ENCODE measurements around the gene POLR3C.
"Not testable (repeated sequence)": the region's sequence is repeated elsewhere in the genome, so short reads cannot be mapped to it uniquely, and the experiment has no call there.

The POLR3C gene

GRCh38 chr1:145822779-145823331 is 1.1 kb upstream of the POLR3C start:
- not testable (repeated sequence) for DNase-seq

GRCh38 chr1:145824499-145824842 is 471 bp downstream of the POLR3C start:
- DNase-seq: no peak

- no peak for DNase-seq
These were observed 2.0 kb downstream of the POLR3C start for GRCh38 chr1:145826030-145826429.

GRCh38 chr1:145827966-145828365 is 4.0 kb downstream of the POLR3C start:
- DNase-seq: no peak

- no peak for DNase-seq
These were observed 4.5 kb downstream of the POLR3C start for GRCh38 chr1:145828367-145829026.

- not testable (repeated sequence) for DNase-seq
These were observed 6.8 kb downstream of the POLR3C start for GRCh38 chr1:145830810-145831209.

- DNase-seq: no peak
These were observed 13.7 kb downstream of the POLR3C start for GRCh38 chr1:145837656-145838055.

GRCh38 chr1:145843031-145843430 is 19.0 kb downstream of the POLR3C start:
- DNase-seq: no peak

- DNase-seq: no peak
These were observed 21.1 kb downstream of the POLR3C start for GRCh38 chr1:145845144-145845513.

- peak; percentile 21 to 48 for DNase-seq
These were observed 21.6 kb downstream of the POLR3C start, which contains the start of gene NUDT17 for GRCh38 chr1:145845514-145846161. Gene NUDT17 (plus strand): TSS chr1:145845630. CDS start chr1:145845641, 11 bp downstream.

GRCh38 chr1:145846201-145846612 is 22.2 kb downstream of the POLR3C start:
- DNase-seq: peak in 1 of 2 experiments; percentile 4

- no peak for DNase-seq
These were observed 23.8 kb downstream of the POLR3C start for GRCh38 chr1:145847827-145848226.

GRCh38 chr1:145849356-145850160 is 25.6 kb downstream of the POLR3C start:
- DNase-seq: peak in 1 of 2 experiments; percentile 20

GRCh38 chr1:145855426-145855948 is 31.5 kb downstream of the POLR3C start:
- DNase-seq: no peak

- no peak for DNase-seq
These were observed 33.2 kb downstream of the POLR3C start for GRCh38 chr1:145857170-145857569.

- DNase-seq: peak in 1 of 2 experiments; percentile 19
These were observed 34.4 kb downstream of the POLR3C start for GRCh38 chr1:145858238-145858900.

- peak; percentile 69 to 85 for DNase-seq
These were observed 35.0 kb downstream of the POLR3C start, which contains the start of gene PIAS3 for GRCh38 chr1:145858901-145859490. Gene PIAS3 (minus strand): TSS chr1:145859081. CDS start chr1:145858990, 91 bp downstream.

GRCh38 chr1:145859491-145860023 is 35.6 kb downstream of the POLR3C start:
- peak; percentile 43 to 71 for DNase-seq

GRCh38 chr1:145863282-145864018 is 39.5 kb downstream of the POLR3C start:
- no peak for DNase-seq

GRCh38 chr1:145868232-145868631 is 44.2 kb downstream of the POLR3C start:
- no peak for DNase-seq

Measured in SW 1271 (cell line).